RWPE2 (cell line): Measurements from ENCODE around the gene MAD2L2.

Source experiments
- ATAC-seq: fragments of 200-7000 bp; cut with Tn5 transposase; 3 replicates; pipeline ENCODE4 v1.9.1; 2021; ENCODE audit warnings: low read depth
- DNase-seq: peaks from one replicate; pipeline ENCODE4 v3.0.0-alpha.2; 2020; ENCODE audit warnings: low spot score
- H3K27ac ChIP-seq: fragments of 450-650 bp; 2 replicates; pipeline ENCODE4 v1.5.1; 2017; ENCODE audit warnings: mild to moderate bottlenecking; ENCODE audit not compliant: poor library complexity, severe bottlenecking
- H3K27me3 ChIP-seq: fragments of 250-450 bp; sonication (Bioruptor Pico); 2 replicates; pipeline ENCODE4 v1.5.1; 2021; ENCODE audit warnings: mild to moderate bottlenecking, moderate library complexity; ENCODE audit not compliant: insufficient read depth, poor library complexity, severe bottlenecking
- H3K36me3 ChIP-seq: fragments of 250-450 bp; sonication (Bioruptor Pico); 2 replicates; pipeline ENCODE4 v1.5.1; 2020; ENCODE audit warnings: low read depth, mild to moderate bottlenecking, moderate library complexity
- H3K4me1 ChIP-seq: fragments of 250-450 bp; sonication (Bioruptor Pico); 2 replicates; pipeline ENCODE4 v1.5.1; 2021; ENCODE audit warnings: mild to moderate bottlenecking, moderate library complexity; ENCODE audit not compliant: insufficient read depth, poor library complexity, severe bottlenecking
- H3K4me3 ChIP-seq: fragments of 250-450 bp; sonication (Bioruptor Pico); 2 replicates; pipeline ENCODE4 v1.5.1; 2021; ENCODE audit warnings: mild to moderate bottlenecking, moderate library complexity; ENCODE audit not compliant: severe bottlenecking
- H3K9me3 ChIP-seq: fragments of 250-450 bp; sonication (Bioruptor Pico); 2 replicates; pipeline ENCODE4 v1.5.1; 2021; ENCODE audit warnings: mild to moderate bottlenecking, moderate library complexity; ENCODE audit not compliant: severe bottlenecking
- CTCF ChIP-seq: fragments of 450-650 bp; IDR thresholded peaks from one replicate; pipeline ENCODE4 v1.5.1; 2017; ENCODE audit warnings: mild to moderate bottlenecking, moderate library complexity; ENCODE audit not compliant: poor library complexity, severe bottlenecking

Gene MAD2L2

GRCh38 chr1:11653101-11653860, 27.7 kb downstream of the MAD2L2 start:
- ATAC-seq = peak; percentile 89
- Histone ChIP-seq H3K27me3 (no peaks in the 10 kb centered on the region), H3K36me3 (peaks cover 27% of the 10 kb centered on the region), H3K4me3 (peak overlapping the region; percentile 47), H3K4me1 (no peaks in the 10 kb centered on the region), H3K27ac (peak overlapping the region; percentile 81), H3K9me3 (no peaks in the 10 kb centered on the region)
- peak; percentile 93 for DNase-seq
- TF ChIP-seq CTCF = peak; percentile 19

GRCh38 chr1:11652203-11652780, 28.7 kb downstream of the MAD2L2 start:
- H3K27me3 ChIP-seq = no peaks in the 10 kb centered on the region
- peaks cover 23% of the 10 kb centered on the region for H3K36me3 ChIP-seq
- H3K4me3 ChIP-seq = no peak overlapping the region
- no peak for TF ChIP-seq CTCF
- H3K27ac ChIP-seq = peak overlapping the region; percentile 81
- DNase-seq = no peak
- H3K4me1 ChIP-seq = no peaks in the 10 kb centered on the region
- H3K9me3 ChIP-seq = no peaks in the 10 kb centered on the region
- no peak for ATAC-seq

- no peaks in the 10 kb centered on the region for H3K9me3 ChIP-seq
- no peaks in the 10 kb centered on the region for H3K4me1 ChIP-seq
- H3K27me3 ChIP-seq = no peaks in the 10 kb centered on the region
- TF ChIP-seq CTCF = no peak
- no peak overlapping the region for H3K27ac ChIP-seq
- ATAC-seq (no peak), DNase-seq (no peak)
- peaks cover 11% of the 10 kb centered on the region; the same call in 1 of the 2 replicates for H3K36me3 ChIP-seq
- no peak overlapping the region for H3K4me3 ChIP-seq
These were observed 29.9 kb downstream of the MAD2L2 start for GRCh38 chr1:11651017-11651416.

- H3K4me3 ChIP-seq = no peak overlapping the region
- ATAC-seq (no peak), DNase-seq (no peak)
- H3K36me3 ChIP-seq = peaks cover 9% of the 10 kb centered on the region; the same call in 1 of the 2 replicates
- no peaks in the 10 kb centered on the region for H3K9me3 ChIP-seq
- no peak for TF ChIP-seq CTCF
- no peak overlapping the region for H3K27ac ChIP-seq
- no peaks in the 10 kb centered on the region for H3K27me3 ChIP-seq
- H3K4me1 ChIP-seq = no peaks in the 10 kb centered on the region
These were observed 30.5 kb downstream of the MAD2L2 start for GRCh38 chr1:11650331-11650991.
